SKM-1 (cell line): Measurements from ENCODE around the gene C20orf141.
"Not testable (repeated sequence)": the region's sequence is repeated elsewhere in the genome, so short reads cannot be mapped to it uniquely, and the experiment has no call there.

Experiments
- DNase-seq: peaks from one replicate; lab custom pipeline; 2025; ENCODE audit not compliant: unreplicated experiment; lab: John Stamatoyannopoulos, UW

Gene C20orf141, protein sequence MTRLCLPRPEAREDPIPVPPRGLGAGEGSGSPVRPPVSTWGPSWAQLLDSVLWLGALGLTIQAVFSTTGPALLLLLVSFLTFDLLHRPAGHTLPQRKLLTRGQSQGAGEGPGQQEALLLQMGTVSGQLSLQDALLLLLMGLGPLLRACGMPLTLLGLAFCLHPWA

DNA sequence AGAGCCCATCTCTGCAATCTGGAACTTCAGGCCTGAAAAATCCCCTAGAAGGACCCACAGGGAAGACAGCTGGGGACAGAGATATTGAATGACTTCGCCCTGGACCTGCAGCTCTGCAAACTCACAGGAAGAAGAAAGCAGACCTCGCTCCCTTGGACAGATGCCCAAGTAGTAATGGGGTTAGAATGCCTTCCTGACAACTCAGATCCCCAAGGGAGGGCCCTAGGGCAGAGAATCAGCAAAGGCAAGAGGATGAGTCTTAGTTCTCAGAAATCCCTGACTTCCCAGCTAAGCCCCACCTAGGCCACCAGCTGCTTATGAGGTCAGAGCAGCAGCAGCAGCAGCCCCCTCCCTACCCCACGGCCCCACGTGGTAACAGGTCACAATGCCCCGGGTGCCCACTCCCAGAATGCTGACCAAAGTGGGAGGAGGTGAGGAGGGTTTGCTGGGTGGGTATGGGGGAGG, at the start of gene C20orf141:
C20orf141 (plus strand) TSS at position 401 of the 465 bp plus-strand sequence. CDS start 198 bp downstream, outside the sequence.
- no peak for DNase-seq

DNA sequence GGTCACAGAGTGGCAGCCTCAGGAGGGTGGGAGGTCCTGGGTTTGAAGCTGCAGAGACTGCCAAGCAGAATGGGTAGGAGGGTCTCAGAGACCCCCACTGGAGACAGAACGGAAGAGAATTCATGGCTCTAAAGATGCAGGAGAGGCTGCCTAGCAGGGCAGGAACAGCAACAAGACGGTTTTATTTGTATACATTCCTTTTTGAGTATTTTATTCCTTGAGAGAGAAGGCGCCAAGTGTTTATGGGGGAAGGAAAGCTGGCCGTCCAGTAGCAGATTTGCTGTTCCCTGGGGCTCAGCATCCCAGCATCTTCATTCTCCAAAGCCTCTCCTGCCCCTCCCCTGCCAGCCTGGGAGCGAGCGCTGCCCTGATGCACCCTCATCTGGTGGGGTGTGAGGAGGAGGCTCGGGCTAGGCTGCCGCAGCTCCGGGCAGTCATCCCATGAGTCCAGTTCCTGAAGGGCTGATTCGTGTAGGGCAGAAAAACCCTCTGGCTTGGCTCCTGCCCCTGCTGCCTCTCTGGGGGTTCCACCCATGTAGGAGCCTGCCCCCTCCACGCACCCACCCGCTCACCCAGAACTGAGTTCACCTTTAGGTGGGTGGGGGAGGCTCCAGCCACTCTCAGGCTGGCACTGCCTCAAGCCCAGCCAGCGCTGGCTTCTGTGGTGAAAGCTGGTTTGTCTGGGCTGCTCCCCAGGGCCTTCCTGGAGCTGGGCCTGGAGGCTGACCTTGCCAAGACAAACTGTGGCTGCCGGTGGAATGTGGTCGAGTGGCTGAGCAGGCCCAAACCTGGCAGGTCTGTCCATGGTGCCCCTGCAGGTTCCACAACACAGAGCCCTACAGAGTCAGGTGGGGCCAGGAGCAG, 46.8 kb upstream of the C20orf141 start:
- DNase-seq = no peak

DNA sequence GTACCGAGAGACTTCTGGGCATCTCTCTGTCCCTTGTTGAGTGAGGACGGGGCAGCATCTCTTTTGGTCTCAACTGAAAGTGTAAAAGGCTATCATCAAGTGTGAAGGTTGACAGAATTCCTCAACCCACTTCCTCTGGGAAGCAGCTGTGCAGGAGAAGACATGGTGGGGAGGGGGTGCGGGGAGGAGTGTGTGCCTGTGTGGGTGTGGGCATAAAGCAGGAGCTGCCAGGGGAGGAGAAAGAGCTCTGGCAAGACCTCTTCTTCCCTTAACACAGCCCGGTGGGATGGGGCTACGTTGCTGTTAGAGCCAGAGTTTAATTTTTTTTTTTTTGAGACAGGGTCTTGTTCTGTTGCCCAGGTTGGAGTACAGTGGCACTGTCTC, 46.2 kb upstream of the C20orf141 start:
- no peak for DNase-seq

DNA sequence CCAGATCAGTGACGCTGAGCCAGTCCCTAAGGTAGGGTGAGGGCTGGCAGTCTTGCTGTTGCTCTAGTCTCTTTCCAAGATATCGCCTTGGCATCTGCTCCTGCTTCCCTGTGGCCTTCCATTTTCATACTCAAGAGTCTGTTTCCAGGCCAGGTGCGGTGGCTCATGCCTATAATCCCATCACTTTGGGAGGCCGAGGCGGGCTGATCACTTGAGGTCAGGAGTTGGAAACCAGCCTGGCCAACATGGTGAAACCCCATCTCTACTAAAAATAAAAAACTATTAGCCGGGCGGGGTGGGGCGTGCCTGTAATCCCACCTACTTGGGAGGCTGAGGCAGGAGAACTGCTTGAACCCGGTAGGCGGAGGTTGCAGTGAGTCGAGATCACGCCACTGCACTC, 44.7 kb upstream of the C20orf141 start:
- not testable (repeated sequence) for DNase-seq

DNA sequence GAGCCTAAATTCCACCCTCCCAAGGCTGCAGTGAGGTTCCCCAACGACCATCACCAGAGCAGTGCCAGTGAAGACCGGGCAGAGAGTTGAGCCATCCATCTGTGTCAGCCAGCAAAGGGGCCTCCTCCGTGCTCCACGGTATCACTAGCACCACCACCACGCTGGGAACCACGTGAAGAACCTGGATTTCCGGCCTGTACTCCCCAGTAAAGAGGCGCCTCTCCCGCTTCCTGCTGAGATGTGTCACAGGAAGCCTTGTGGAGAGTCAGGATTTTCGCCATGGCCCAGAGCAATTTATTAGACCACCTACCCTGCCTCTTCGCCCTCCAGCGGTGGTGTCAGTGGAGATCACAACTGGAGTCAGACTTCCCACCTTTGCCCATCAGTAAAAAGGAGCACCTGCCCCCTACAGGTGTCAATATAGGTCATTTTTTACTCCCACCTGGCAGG, 43.1 kb upstream of the C20orf141 start:
- DNase-seq = no peak

DNA sequence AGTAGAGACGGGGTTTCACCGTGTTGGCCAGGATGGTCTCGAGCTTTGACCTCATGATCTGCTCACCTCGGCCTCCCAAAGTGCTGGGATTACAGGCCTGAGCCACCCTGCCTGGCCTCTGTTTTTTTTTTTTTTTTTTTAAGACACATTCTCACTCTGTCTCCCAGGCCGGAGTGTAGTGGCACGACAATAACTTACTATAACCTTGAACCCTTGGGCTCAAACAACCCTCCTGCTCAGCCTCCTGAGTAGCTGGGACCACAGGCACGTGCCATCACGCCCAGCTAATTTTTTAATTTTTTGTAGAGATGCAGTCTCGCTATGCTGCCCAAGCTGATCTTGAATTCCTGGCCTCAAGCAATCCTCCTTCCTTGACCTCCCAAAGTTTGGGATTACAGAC, 41.0 kb upstream of the C20orf141 start:
- DNase-seq = no peak

DNA sequence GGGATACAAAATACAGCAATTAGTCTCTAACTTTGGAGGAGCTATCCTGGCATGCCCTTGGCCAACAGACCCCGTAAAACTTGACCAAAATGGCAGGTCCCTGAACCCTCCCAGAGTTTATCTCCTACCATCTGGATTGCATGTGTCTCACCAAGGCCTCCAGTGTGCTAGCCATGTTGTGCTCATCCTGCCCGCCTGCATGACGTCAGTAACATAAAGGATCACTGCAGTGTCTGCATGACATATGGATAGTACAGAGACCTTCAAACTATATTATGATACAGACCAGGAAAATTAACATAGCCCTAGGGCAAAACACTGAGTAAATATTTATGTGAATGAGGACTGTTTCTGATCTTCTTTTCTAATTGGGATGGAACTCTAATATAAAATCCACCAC, 39.6 kb upstream of the C20orf141 start:
- DNase-seq = no peak

DNA sequence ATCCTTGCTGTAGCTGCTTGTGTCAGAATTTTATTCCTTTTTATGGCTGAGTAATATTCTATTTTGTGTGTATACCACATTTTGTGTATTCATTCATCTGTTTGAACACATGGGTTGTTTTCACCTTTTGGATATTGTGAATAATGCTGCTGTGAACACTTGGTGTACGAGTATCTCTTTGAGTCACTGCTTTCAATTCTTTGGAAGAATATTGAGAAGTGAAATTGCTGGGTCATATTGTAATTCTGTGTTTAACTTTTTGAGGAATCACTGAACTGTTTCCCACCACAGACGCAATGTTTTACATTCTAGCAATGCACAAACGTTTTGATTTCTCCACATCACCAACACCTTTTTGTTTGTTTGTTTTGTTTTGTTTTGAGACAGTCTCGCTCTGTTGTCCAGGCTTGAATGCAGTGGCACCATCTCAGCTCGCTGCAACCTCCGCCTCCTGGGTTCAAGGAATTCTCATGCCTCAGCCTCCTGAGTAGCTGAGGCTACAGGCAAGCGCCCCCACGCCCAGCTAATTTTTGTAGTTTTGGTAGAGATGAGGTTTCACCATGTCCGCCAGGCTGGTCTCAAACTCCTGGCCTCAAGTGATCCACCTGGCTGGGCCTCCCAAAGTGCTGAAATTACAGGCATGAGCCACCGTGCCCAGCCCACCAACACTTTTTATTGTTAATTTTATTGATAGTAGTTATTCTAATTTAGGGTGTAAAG, 36.0 kb upstream of the C20orf141 start:
- no peak for DNase-seq

DNA sequence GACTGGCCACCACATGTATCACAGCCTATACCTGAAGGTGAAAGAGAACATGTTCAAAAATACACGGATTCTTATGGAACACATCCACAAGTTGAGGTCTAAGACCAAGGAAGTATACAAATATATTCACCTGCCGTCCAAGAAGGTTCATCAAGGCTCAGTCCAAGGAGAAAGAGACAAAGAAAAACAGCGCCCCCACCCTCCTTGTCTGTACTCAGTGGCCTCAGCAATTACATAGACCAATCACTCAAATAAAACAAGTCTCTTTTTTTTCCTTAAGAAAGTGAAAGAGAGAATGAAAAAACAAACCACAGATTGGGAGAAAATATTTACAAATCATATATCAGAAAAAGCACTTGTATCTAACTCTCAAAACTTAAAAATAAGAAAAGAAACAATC, 33.8 kb upstream of the C20orf141 start:
- no peak for DNase-seq

DNA sequence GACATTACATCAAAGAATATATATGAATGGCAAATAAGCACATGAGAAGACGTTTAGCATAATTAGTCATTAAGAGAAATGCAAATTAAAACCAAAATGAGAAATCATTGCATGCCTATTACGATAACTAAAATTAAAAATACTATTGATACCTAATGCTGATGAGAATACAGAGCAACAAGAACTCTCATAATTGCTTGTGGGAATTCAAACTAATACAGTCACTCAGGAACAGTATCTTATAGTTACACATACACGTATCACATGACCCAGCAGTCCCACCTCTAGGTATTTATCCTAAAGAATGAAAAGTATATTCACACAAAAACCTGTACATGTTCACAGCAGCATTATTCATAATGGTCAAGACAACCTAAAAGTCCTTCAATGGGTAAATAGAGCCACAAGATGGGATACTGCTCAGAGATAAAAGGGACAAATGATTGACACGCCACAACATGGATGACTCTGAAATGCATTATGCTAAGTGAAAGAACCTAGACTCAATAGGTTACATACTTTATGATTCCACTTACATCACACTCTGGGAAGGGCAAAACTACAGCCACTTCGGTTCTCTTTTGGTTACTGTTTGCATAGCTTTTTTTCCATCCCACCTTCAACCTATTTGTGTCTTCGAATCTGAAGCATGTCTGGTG, 30.8 kb upstream of the C20orf141 start:
- no peak for DNase-seq

DNA sequence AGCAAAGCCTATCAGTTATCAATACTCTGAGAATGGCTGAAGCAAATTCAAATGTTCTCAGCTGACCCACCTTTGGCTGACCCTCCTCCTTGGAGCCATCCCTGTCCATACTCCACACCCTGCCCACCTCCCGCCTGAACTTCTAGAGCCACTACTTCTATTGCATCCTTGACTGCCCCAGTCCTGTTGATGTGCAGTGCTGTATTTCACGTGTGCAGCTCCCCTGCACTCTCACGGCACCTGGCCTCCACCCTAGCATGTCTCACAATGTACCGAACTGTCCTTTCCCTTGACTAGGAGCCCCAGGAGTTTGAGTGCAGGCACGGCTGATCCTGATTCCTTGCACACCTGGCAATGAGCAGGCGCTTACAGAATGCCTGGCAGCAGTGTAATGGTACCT, 21.3 kb upstream of the C20orf141 start:
- no peak for DNase-seq

DNA sequence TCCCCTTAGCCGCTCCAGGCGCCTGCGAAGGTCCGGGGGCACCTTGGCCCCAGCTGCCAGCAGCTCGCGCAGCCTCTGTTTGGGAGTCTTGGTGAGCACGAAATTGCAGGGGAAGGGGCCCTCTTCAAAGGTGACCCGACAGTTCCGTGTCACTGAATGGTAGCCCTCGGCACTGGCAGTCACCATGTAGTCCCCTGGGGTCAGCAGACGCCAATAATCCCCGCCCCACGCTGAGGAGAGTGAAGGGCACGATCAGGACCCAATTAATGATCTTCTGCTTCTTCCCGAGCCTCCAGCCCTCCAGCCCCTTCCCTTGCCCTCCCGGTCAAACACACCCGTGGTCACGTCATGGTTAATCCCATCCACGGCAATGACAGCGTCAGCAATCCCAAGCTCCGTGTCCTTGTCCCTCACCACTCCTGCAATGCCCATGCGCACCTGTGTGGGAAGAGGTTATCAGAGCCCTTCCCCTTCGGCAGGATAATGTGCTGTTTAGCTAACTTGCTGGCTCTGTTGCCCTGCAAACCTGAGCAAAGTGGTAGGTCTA, 20.5 kb upstream of the C20orf141 start:
- no peak for DNase-seq

DNA sequence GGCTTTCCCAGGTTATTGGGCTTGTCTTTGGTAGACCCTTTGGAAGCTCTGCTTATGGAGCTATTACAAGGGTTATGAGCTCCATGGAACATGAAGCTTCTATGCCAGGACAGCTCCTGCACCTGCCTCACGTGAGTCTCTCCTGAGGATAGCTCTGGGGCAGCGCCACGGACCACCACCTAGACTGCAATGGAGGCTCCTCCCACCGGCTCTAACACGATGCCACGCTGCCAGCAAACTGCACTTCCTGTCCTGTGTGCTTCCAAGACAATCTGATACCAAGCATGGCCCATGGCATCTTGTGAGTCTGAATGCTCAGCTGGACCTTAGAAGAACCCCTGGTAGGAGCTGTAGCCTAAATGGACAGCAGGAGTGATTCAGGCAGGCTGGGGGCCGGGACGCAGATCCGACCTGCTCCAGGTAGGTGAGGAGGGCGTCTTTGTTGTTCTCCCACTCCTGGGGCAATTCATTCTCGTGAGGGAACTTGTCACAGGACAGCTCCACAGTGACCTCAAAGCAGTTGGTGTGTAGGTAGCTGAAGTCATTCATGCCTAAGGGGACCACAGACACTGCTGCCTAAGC, 19.8 kb upstream of the C20orf141 start:
- no peak for DNase-seq

DNA sequence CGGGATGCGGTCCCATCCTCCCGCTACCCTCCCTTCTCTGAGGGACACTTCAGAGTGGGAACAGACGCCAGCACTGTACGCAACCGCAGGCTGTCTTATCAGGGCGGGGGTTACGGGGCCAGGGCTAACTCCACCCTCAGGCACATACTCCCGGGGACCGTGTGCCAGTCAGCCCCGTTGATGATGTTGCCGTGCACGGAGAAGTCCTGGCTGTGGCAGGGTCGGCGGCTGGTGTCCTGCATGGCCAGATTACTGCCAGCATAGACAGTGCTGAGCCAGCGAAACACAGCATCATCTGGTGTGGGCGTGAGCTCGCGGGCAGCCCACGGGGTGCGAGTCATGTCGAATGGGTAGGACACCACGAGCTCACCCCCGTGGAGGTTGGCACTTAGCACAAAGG, 19.3 kb upstream of the C20orf141 start:
- no peak for DNase-seq

DNA sequence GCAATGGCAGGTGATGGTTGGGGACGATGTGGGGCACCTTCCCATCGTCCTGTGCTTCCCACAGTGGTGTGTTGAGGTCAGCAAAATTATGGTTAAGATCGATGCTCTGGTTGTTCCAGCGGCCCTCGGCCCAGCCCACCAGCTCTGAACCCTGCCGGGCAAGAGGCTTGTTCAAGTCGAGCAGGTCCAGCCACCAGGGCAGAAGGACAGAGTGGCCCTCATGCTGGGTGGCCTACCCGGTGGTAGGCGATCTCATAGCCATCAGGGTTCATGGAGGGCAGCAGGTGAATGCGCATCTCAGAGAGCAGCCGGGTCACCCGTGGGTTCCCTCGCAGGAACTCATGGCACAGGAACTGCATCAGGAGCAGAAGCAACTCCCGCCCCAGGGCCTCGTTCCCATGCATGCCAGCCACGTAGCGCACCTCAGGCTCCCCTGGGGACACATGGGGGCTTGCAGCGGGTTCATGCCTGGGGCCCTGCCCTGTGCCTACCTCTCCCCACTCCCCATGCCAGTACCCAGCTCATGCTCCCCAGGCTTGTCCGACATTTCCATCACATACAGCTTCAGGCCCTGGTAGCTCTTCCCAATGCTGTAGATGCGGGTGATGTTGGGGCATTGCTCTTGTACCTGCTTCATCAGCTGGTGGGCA, 18.7 kb upstream of the C20orf141 start:
- no peak for DNase-seq

DNA sequence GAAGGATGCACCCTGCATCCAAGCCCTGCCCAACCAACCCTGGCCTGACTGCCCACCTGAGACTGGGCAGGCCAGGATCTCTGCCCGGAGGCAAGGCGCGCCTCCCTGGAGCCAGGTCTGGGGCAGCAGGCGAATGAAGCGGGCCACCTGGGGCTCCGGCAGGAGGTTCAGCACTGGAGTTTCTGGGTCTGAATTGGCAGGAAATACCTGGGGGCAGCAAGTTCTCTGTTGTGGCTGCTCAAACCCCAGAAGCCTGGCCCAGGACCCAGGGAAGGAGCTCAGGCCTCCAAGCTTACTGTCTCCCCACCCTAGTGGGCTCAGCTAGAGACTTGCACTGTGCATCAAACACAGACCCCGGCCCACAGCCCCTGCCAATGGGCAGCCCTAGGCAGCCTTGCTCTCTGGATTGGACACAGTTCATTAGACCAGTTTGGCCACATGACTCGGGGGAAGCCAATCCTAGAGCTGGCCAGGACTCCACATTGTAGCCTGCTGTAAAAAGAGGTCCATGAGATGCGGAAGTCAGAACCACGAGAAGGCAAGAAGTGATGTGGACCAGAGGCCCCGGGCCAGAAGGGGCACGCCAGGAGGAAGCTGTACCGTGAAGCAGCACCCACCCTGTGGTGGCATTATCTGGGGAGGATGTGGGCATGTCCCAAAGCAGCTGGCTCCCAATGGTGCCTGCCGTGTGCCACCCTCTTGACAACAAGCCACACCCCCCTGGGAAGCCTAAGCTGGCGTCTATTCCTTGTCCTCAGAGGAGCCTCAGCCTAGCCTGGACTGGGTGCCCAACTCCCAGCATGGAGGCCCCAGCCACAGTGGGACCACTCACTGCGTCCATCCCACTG, 17.4 kb upstream of the C20orf141 start:
- DNase-seq = no peak

DNA sequence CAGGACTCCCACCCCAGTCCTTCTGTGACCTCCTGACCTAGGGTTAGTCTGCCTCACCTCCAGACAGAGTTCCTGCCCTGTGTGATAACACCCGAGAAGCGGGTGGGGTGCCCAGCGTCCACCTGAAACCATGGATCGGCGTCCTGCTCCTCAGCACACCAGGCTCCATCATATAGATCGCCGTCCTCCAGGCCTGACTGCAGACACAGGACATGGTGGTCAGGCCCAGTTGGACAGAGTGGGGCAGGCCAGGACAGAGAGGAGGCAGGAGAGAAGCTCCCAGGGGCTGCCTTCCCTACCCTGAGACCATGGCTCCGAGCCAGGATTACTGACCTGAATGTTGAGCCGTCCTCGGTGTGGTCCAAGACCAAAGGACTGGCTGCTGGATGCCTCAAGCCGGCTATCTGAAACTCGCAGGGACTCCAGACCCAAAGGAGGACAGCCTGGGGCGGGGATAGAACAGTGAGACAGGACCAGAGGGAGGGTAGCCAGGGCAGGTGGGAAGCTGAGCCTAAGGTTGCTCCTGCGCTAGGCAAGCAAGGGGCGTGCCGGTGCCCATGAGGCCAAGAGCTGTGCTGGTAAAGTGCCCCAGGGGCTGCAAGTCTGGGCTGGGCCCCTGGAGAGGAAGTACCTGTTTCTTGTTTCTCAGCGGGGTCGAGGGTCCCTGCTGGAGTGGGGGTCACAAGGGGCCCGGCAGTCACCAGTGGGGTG, 16.5 kb upstream of the C20orf141 start:
- DNase-seq = no peak

DNA sequence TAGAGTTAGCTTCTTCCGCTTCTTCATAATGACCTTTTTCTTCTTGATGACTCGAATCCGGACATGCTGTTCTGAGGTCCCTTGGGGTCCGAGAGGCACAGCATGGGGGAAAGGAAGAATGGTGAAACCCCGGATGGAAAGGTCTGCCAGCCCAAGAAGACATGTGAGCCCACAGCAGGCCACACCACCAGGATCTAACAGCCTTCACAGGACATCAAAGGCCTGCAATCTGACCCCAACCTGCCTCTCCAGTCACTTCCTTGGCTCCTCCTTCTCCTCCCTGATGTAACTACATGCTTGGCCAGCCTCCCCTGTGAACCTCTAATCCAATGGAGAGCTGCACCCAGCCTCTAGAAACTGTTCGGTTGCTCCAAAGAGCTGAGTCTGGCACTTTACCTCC, 16.0 kb upstream of the C20orf141 start:
- DNase-seq = no peak

DNA sequence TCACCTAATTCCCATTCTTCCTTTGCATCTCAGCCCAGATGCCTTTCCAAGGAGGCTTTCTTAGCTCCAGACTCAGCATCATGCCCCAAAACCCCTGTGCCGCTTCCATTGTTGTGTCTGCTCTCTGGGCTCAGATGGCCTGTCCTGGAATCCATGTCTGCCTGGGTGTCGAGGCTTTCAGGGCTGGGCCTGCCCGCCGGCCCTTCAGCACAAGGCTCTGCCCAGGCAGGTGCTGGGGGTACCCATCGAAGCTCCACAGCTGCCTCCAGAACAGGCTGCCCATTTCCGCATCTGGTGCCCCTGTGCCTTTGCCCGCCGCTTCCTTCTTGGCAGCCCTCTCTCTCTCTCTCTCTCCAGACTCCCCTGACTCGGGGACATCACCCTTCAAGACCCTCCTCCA, 15.5 kb upstream of the C20orf141 start:
- DNase-seq = no peak
